ENCODE data around the gene ATOSA.
A peak's percentile ranks its signal among the peaks of the same experiment; 100 is the strongest.

The ATOSA gene

GRCh38 chr15:52682781-52683180, 3.6 kb upstream of the ATOSA start:
- DNase-seq, result no peak

GRCh38 chr15:52682200-52682599, 3.0 kb upstream of the ATOSA start:
- no peak for DNase-seq

- no peak for DNase-seq
These were observed 2.3 kb upstream of the ATOSA start for GRCh38 chr15:52681441-52681840.

- no peak for DNase-seq
These were observed 1.6 kb upstream of the ATOSA start for GRCh38 chr15:52680761-52681160.

- no peak for DNase-seq
These were observed 828 bp upstream of the ATOSA start for GRCh38 chr15:52680041-52680391.

DNA sequence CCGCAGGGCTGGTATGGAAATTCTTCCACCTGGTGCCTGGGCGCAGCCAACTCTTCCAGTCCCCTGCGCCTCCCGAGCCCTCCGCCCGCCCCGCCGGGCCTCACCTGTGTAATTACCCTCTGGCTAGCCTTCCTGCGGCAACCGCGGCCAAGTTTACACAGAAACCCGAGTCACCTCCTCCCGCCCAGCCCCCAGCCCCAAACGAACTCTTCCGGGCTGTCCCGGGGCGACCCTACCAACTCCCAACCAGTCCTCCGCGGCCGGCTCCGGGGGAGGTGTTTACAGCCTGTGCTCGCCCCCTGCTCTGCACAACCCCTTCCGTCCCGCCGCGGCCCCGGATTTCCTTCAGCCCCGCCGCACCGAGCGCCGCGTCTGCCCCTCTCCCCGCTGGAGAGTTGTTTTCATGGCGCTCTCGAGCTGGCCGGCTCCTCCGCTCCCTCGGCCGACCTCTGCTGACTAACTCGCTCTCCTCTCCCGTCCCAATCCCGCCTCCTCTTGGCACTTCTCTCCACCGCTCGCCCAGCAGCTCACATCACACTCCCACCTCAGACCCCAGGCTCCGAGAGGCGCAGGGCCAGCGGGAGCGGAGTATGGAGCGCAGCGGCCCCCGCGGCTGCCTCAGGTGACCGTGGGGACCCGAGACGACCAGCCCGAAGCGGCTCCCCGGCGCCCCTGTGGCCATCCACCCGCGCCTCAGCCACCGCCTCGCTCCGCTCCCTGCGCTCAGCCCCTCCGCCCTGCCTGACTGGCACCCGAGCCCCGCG, 538 bp downstream of the ATOSA start:
- peak; percentile 63 for DNase-seq

- DNase-seq, result peak; percentile 57
These were observed 1.4 kb downstream of the ATOSA start for GRCh38 chr15:52677593-52678467.

- no peak for DNase-seq
These were observed 4.4 kb downstream of the ATOSA start for GRCh38 chr15:52674831-52675230.

- no peak for DNase-seq
These were observed 5.5 kb downstream of the ATOSA start for GRCh38 chr15:52673734-52674133.

DNA sequence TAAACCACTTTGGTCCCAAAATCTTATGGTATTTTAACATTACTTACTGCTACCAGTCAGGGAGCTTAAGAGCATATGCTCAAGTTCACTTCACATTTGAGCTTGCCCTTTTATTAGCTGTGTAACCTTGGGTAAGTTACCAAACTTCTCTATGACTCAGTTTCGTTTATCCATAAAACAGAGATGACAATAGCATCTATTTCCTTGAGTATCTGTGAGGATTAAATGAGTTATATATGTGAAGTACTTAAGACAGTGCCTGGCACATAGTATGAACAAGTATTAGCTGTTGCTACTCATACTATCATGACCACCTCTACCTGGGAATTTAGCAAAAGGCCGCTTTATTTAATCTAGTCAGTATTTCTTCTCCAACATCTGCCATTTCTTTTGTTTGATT, 5.9 kb downstream of the ATOSA start:
- DNase-seq, result no peak

- DNase-seq, result no peak
These were observed 6.5 kb downstream of the ATOSA start for GRCh38 chr15:52672661-52673060.

- no peak for DNase-seq
These were observed 9.1 kb downstream of the ATOSA start for GRCh38 chr15:52670087-52670486.

DNA sequence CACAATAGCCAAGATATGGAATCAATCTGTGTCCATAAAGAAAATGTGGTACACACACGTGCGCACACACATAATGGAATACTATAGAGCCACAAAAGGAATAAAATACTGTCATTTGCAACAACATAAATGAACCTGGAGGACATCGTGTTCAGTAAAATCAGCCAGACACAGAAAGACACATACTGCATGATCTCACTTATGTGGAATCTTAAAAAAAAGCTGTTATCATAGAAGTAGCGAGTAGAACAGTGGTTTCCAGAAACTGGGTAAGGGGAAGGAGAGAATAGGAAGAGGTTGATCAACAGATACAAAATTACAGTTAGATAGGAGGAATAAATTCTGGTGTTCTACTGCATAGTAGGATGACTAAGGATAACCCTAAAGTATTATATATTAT, 11.1 kb downstream of the ATOSA start:
- DNase-seq, result no peak

DNA sequence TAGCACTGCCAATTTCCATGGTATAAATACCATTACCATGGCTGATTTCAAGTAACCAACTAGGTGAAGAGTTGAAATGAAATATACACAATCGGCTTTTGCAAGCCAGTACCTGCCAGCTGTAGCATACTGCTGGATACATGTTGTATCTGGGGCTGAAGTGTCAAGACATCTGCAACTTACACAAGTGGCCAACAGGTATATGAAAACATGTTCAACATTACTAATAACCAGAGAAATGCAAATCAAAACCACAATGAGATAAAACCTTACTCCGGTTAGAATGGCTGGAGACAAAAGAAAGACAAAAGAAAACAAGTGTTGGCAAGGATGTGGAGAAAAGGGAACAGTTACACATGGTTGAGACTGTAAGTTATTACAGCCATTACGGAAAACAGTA, 11.6 kb downstream of the ATOSA start:
- DNase-seq, result no peak

GRCh38 chr15:52663536-52664294, 15.5 kb downstream of the ATOSA start:
- no peak for DNase-seq

DNA sequence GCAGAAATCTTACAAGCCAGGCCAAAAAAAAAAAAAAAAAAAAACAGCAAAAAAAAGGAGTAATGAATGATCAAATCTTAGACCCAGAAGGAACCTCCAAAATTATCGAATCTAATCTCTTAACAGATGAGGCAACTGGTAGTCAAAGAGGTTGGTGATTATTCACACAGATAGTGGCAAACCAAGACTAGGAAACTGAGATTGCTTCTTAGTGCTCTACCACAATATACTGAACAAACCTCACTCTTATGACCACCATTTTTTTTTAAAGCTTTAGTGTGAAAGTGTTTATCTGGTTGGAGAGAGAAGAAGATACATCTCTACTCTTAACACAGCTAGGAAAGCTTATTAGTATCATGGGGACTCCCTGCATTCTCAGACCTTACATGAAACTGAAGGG, 17.3 kb downstream of the ATOSA start:
- no peak for DNase-seq

DNA sequence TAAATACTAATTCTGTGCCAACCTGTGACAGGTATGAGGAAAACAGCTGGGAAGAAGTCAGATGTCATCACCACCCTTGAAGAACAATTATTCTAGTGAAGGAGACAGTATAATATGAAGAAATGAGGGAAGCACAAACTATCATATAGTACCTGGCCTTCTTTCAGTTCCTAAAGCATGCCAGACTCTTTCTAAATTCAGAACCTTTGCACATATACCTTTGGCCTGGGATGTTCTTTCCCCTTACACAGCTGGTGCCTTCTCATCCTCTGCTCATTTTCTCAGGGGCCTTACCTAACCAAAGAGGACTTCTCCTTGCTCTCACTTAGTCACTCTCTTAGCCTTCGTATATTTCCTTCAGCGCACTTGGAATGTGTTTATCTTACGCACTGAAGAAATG, 19.0 kb downstream of the ATOSA start:
- DNase-seq, result no peak

DNA sequence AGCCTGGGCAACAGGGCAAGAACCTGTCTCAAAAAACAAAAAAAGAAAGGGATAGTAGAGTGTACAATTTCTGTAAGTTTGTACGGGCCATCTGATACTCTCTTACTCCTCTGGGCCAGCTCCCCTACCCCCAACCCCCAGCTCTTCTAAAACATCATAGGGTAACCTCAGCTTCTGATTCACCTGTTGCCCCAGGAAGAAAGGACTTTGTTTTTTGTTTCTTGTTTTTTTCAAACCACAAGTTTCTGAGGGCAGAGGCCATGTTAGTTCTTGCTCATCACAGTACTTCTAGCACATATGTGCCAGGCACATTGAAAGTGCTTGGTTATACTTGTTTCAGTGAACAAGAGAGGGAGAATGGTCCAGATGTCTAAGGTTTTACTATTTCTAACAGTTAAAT, 20.2 kb downstream of the ATOSA start:
- no peak for DNase-seq

- DNase-seq, result no peak
These were observed 21.9 kb downstream of the ATOSA start for GRCh38 chr15:52657338-52657737.

- DNase-seq, result no peak
These were observed 22.8 kb downstream of the ATOSA start for GRCh38 chr15:52656412-52656811.

GRCh38 chr15:52653431-52653964, 25.7 kb downstream of the ATOSA start:
- DNase-seq, result no peak

- no peak for DNase-seq
These were observed 26.2 kb downstream of the ATOSA start for GRCh38 chr15:52652984-52653383.

DNA sequence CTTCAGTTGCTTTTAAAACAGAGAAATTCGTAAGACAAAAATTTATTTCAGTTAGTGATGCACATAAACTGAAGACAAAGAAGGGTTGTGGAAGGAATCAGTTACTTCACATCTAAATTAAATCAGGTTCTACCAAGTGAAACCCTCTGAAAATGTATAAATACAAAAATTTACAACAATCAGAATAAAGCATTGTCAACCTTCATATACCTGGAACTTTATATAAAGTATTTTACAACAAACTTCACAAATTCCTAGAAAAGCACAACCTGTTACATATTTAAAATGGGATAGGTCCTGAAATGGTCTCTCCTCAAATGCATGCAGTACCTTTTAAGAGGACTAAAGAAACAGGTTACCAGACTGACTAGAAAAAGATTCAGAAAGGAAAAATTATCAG, 26.9 kb downstream of the ATOSA start:
- no peak for DNase-seq
